Measurements from ENCODE around the gene UFC1.
A peak's percentile ranks its signal among the peaks of the same experiment; 100 is the strongest.

UFC1 gene

GRCh38 chr1:161198194-161198896 is 44.6 kb downstream of the UFC1 start:
- TF ChIP-seq, protein P1, sequence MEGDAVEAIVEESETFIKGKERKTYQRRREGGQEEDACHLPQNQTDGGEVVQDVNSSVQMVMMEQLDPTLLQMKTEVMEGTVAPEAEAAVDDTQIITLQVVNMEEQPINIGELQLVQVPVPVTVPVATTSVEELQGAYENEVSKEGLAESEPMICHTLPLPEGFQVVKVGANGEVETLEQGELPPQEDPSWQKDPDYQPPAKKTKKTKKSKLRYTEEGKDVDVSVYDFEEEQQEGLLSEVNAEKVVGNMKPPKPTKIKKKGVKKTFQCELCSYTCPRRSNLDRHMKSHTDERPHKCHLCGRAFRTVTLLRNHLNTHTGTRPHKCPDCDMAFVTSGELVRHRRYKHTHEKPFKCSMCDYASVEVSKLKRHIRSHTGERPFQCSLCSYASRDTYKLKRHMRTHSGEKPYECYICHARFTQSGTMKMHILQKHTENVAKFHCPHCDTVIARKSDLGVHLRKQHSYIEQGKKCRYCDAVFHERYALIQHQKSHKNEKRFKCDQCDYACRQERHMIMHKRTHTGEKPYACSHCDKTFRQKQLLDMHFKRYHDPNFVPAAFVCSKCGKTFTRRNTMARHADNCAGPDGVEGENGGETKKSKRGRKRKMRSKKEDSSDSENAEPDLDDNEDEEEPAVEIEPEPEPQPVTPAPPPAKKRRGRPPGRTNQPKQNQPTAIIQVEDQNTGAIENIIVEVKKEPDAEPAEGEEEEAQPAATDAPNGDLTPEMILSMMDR (conservative IDR thresholded peaks at IDR 0.05; ENCODE audit: low read depth, low read length): no peak
- peak overlapping the region; percentile 53 for H3K4me3 ChIP-seq (ENCODE audit: low read depth, low read length)
- DNase-seq (ENCODE audit: low read depth): peak; percentile 50

- DNase-seq (ENCODE audit: low read depth): peak; percentile 77
- H3K4me3 ChIP-seq (ENCODE audit: low read depth, low read length): peak within 1 kb of the TSS; percentile 53
- TF ChIP-seq, protein P1 (conservative IDR thresholded peaks at IDR 0.05; ENCODE audit: low read depth, low read length): no peak
Observed at GRCh38 chr1:161198897-161199431, 45.2 kb downstream of the UFC1 start, which contains the start of gene ADAMTS4. Gene ADAMTS4 (minus strand): TSS chr1:161199054. CDS start chr1:161198627, 427 bp downstream.

GRCh38 chr1:161199506-161200139 is 45.8 kb downstream of the UFC1 start:
- no peak overlapping the region for H3K4me3 ChIP-seq (ENCODE audit: low read depth, low read length)
- no peak for DNase-seq (ENCODE audit: low read depth)
- TF ChIP-seq, protein P1 (conservative IDR thresholded peaks at IDR 0.05; ENCODE audit: low read depth, low read length): no peak

GRCh38 chr1:161200421-161200991 is 46.7 kb downstream of the UFC1 start:
- no peak for DNase-seq (ENCODE audit: low read depth)
- TF ChIP-seq, protein P1 (conservative IDR thresholded peaks at IDR 0.05; ENCODE audit: low read depth, low read length): no peak
- no peak overlapping the region for H3K4me3 ChIP-seq (ENCODE audit: low read depth, low read length)

DNA sequence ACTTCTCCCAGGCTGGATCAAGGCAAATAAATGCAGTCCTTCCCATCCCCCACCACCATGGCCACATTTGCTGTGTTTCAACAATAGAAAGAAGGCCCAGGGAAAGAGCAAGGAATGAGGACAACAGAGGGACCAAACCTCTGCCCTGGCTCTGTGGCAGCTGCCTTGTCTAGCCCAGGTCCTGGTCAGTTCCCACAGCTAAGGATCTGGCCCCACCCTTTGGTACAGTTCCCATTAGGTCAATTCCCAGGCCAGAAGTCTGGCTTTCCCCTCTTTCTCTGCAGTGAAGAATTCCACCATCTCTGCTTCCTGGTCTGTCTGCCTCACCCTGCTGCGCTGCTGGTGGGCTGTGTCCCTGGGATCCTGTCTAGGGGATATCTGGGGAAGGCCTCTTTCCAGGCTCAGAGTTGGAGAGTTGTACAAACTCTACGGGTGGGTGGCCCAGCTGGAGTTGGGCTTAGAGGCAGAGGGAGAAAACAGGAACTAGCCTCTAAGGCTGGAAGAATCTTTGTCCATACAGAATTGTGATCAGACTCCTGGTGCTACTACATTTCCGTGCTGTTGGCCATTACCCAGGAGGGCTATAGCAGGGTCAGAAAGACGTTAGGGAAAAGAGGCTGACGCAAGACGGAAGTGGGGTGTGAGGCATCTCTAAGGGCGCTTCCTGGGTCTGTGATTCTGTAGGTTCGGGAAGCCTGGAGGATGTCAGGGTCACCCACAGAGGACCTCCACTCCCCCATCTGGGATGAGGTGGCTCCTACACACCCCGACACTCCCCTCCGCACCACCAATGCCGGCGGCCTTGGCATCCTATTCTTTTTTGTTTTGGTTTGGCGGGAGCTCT is 47.4 kb downstream of the UFC1 start:
- TF ChIP-seq, protein P1 (conservative IDR thresholded peaks at IDR 0.05; ENCODE audit: low read depth, low read length): no peak
- H3K4me3 ChIP-seq (ENCODE audit: low read depth, low read length): peak overlapping the region; percentile 92
- DNase-seq (ENCODE audit: low read depth): peak; percentile 78

- TF ChIP-seq, protein P1 (conservative IDR thresholded peaks at IDR 0.05; ENCODE audit: low read depth, low read length): peak; percentile 38
- peak; percentile 100 for DNase-seq (ENCODE audit: low read depth)
- peak within 1 kb of the TSS; percentile 92 for H3K4me3 ChIP-seq (ENCODE audit: low read depth, low read length)
Observed at GRCh38 chr1:161201836-161202712, 48.3 kb downstream of the UFC1 start, which contains the start of gene NDUFS2. Gene NDUFS2 (plus strand): TSS chr1:161202367. CDS start chr1:161202386, 19 bp downstream.

Data from choroid plexus epithelial cell (primary cell).